Right kidney (tissue), 1 donor: Measurements from ENCODE around the gene CLOCK.

ENCODE experiments used
- DNase-seq: peaks from one replicate; pipeline ENCODE4 v3.0.0-alpha.2; 2016

Gene CLOCK

GRCh38 chr4:55540271-55540670 is 6.4 kb downstream of the CLOCK start:
- DNase-seq = no peak

GRCh38 chr4:55539658-55540057 is 7.1 kb downstream of the CLOCK start:
- DNase-seq = no peak

GRCh38 chr4:55538531-55538930 is 8.2 kb downstream of the CLOCK start:
- DNase-seq = no peak

GRCh38 chr4:55534306-55534705 is 12.4 kb downstream of the CLOCK start:
- no peak for DNase-seq

- DNase-seq = no peak
These were observed 16.0 kb downstream of the CLOCK start for GRCh38 chr4:55530691-55531090.

GRCh38 chr4:55530167-55530566 is 16.5 kb downstream of the CLOCK start:
- DNase-seq = no peak

GRCh38 chr4:55528491-55528890 is 18.2 kb downstream of the CLOCK start:
- no peak for DNase-seq

GRCh38 chr4:55524844-55525571 is 21.7 kb downstream of the CLOCK start:
- DNase-seq = no peak

- no peak for DNase-seq
These were observed 28.3 kb downstream of the CLOCK start for GRCh38 chr4:55518442-55518841.

- no peak for DNase-seq
These were observed 29.0 kb downstream of the CLOCK start for GRCh38 chr4:55517526-55518229.

- DNase-seq = no peak
These were observed 33.7 kb downstream of the CLOCK start for GRCh38 chr4:55512922-55513571.

- DNase-seq = no peak
These were observed 34.6 kb downstream of the CLOCK start for GRCh38 chr4:55512077-55512476.

GRCh38 chr4:55510685-55511084 is 36.0 kb downstream of the CLOCK start:
- no peak for DNase-seq

- DNase-seq = no peak
These were observed 37.4 kb downstream of the CLOCK start for GRCh38 chr4:55509266-55509665.

GRCh38 chr4:55507612-55508011 is 39.1 kb downstream of the CLOCK start:
- DNase-seq = no peak

GRCh38 chr4:55503169-55503568 is 43.5 kb downstream of the CLOCK start:
- DNase-seq = no peak

- DNase-seq = no peak
These were observed 46.6 kb downstream of the CLOCK start for GRCh38 chr4:55500072-55500471.

GRCh38 chr4:55499495-55499894 is 47.2 kb downstream of the CLOCK start:
- DNase-seq = no peak

GRCh38 chr4:55498051-55498450 is 48.7 kb downstream of the CLOCK start:
- DNase-seq = no peak

GRCh38 chr4:55491486-55491885 is 55.2 kb downstream of the CLOCK start:
- no peak for DNase-seq

GRCh38 chr4:55488716-55489115 is 58.0 kb downstream of the CLOCK start:
- DNase-seq = no peak

GRCh38 chr4:55485821-55486220 is 60.9 kb downstream of the CLOCK start:
- no peak for DNase-seq

- DNase-seq = no peak
These were observed 63.4 kb downstream of the CLOCK start for GRCh38 chr4:55483315-55483714.
